HepG2 (cell line): ENCODE results near the gene STIM2. TPM values are rescaled to one million over a fixed set of nuclear protein-coding genes. Genes with fewer than 3 reads are reported as not detected.

ENCODE experiments used
- AGO2 ChIP-seq: fragments of 200-400 bp; formaldehyde crosslinking; optimal IDR thresholded peaks from 2 replicates; pipeline ENCODE3; 2017; ENCODE audit warnings: mild to moderate bottlenecking, low read depth, low read length, moderate library complexity
- AHDC1 ChIP-seq: sonication (generic); formaldehyde crosslinking; IDR thresholded peaks from 2 replicates; pipeline ENCODE4 v1.5.1; 2020; ENCODE audit warnings: mild to moderate bottlenecking, missing genetic modification reagents, borderline replicate concordance
- FOXO4 ChIP-seq: sonication (generic); formaldehyde crosslinking; conservative IDR thresholded peaks from 2 replicates; pipeline ENCODE4 v1.8.1; 2023; ENCODE audit warnings: missing genetic modification reagents
- HMGXB3 ChIP-seq: sonication (generic); formaldehyde crosslinking; IDR thresholded peaks from 2 replicates; pipeline ENCODE4 v1.4.0; 2020; ENCODE audit warnings: missing genetic modification reagents, borderline replicate concordance
- MYC ChIP-seq: sonication (generic); formaldehyde crosslinking; IDR thresholded peaks from 2 replicates; pipeline ENCODE4 v1.9.0; 2021; ENCODE audit warnings: missing genetic modification reagents, borderline replicate concordance
- NCOA5 ChIP-seq: sonication (generic); formaldehyde crosslinking; IDR thresholded peaks from 2 replicates; pipeline ENCODE4 v1.4.0; 2020; ENCODE audit warnings: missing genetic modification reagents
- SP140L ChIP-seq: sonication (generic); formaldehyde crosslinking; IDR thresholded peaks from 2 replicates; pipeline ENCODE4 v1.4.0; 2020; ENCODE audit warnings: missing genetic modification reagents, borderline replicate concordance
- ZNF329 ChIP-seq: sonication (generic); formaldehyde crosslinking; IDR thresholded peaks from 2 replicates; pipeline ENCODE4 v1.9.0; 2021; ENCODE audit warnings: low read depth, mild to moderate bottlenecking, missing genetic modification reagents
- ZNF451 ChIP-seq: sonication (generic); formaldehyde crosslinking; IDR thresholded peaks from 2 replicates; pipeline ENCODE4 v1.5.0; 2020; ENCODE audit warnings: mild to moderate bottlenecking, missing genetic modification reagents
- ZNF704 ChIP-seq: sonication (generic); formaldehyde crosslinking; IDR thresholded peaks from 2 replicates; pipeline ENCODE4 v1.8.1; 2023; ENCODE audit warnings: mild to moderate bottlenecking, inconsistent platforms, moderate library complexity, missing genetic modification reagents, borderline replicate concordance
- ZUFSP ChIP-seq: sonication (generic); formaldehyde crosslinking; IDR thresholded peaks from 2 replicates; pipeline ENCODE4 v1.9.0; 2021; ENCODE audit warnings: missing genetic modification reagents, mild to moderate bottlenecking, borderline replicate concordance
- polyA plus RNA-seq, 8 experiments: library from polyadenylated mRNA; depleted of rRNA in 3 of 8; stranded (reverse) in 7 of 8; unstranded in 1 of 8; fragments of >200 nt; fragmentation: Illumina TruSeq in 4 of 8; extraction: Trizol in 4 of 8; gene quantifications; 2 replicates each; pipeline versions ENCODE4 v1.2.1 to v1.2.3, GENCODE V29; 2011 to 2016; ENCODE audit warnings: low read depth in 4 of 8, missing spikeins in 1 of 8, mixed read lengths in 1 of 8; ENCODE audit not compliant: insufficient read depth in 1 of 8
- total RNA-seq, 5 experiments: library from RNA; depleted of rRNA; stranded (reverse); fragments of >200 nt; fragmentation: Illumina TruSeq; extraction: Trizol; gene quantifications; 2 replicates each; pipeline ENCODE4 v1.2.3, GENCODE V29; 2016; ENCODE audit warnings: low read depth in 1 of 5

The STIM2 gene
- total and polyA plus RNA-seq, 2 of the 13 experiments (the other 11 are each of a cell fraction or from before 2014, with no cell fraction given), result 19.3 to 19.4 TPM

DNA sequence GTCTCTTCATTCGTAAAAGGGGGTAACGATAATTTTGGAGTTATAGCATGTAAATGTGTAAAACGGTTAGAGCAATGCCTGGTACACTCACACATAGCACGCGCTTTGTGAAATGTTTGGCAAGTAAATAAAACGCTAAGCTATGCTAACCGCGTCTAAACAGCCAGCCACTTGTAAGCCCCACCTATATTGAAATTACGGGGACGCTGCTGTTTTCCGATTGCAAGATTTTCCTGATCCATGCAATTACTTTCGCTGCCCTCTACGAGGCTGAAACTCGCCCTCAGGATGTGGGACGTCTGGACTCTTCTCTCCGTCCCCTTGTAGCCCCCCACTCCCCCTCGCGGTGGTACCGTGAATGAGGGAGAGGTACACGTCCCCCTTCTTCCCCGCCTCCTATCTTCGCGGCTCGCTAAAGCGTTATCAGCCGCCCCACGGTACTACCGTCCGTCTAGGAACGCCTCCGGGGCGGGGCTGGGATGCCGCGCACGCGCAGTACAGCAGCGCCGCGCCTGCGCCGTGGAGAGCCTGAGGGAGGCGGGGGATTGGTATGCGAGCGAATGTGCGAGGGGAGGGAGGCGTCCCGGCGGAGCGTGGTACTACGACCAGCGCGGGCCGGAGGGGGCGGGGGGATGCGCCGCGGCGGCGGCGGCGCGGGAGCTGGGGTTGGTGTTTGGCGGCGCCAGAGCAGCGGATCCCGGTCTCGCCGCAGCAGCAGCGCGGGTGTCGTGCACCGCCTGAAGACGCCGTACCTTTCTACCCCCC lies at the start of gene STIM2 (continued):
- peak; percentile 60 for TF ChIP-seq AHDC1 (CRISPR knock-in tag)
- TF ChIP-seq ZUFSP (CRISPR knock-in tag), result no peak
- no peak for TF ChIP-seq HMGXB3 (CRISPR knock-in tag)
- TF ChIP-seq ZNF329 (CRISPR knock-in tag), result peak; percentile 65; the same call in 1 of the 2 replicates
- TF ChIP-seq ZNF704 (CRISPR knock-in tag), result peak; percentile 57; the same call in 1 of the 2 replicates
- no peak for TF ChIP-seq FOXO4 (CRISPR knock-in tag)
- peak; percentile 57; the same call in 1 of the 2 replicates for TF ChIP-seq MYC (CRISPR knock-in tag)
- TF ChIP-seq NCOA5, result no peak
- TF ChIP-seq AGO2, result no peak
- no peak for TF ChIP-seq SP140L (CRISPR knock-in tag)
- TF ChIP-seq ZNF451 (CRISPR knock-in tag), result no peak
